GM19240 (cell line): ENCODE measurements around the gene PRSS1.
"Not testable (repeated sequence)": the region's sequence is repeated elsewhere in the genome, so short reads cannot be mapped to it uniquely, and the experiment has no call there.

Experiments used
- DNase-seq: peaks from one replicate; pipeline ENCODE4 v3.0.0; 2011; ENCODE audit warnings: low spot score; ENCODE audit not compliant: insufficient read length

PRSS1 gene

DNA sequence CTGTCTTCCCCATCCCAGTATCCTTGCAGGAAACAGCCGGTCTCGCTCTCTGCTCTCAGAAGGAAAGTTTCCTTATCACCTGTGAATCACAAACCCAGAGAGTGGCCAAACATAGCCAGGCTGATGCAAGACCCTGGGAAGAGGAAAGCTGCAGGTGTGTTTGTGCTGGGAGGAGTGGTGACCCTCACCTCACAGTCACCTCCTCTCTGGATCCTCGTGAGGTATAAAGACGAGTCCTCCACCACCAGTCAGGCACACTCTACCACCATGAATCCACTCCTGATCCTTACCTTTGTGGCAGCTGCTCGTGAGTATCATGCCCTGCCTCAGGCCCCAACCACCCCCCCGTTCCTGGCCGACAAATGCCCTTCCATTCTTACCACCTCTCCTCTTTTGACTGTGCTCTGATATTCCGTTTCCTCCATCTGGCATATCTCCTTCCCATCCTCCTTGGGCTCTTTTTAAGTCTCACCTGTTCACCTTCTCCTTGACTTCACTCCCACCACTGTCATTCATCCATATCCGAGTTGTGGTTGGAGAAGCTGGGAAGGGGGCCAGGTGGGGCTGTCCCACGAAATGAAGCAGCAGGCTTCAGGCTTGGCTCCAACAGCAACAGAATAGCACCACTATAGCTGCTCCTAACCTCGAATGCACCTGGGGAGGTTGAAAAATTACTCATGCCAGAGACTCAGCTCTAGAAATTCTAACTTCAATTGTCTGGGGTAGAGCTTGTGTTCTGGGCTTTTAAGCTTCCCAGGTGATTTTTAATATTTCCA is at the start of gene PRSS1:
TSS of gene PRSS1 (plus strand) at position 255 of the 776 bp plus-strand sequence. CDS start at position 268, 13 bp downstream.
- DNase-seq: no peak

- DNase-seq: not testable (repeated sequence)
Observed at GRCh38 chr7:142700935-142701334, 48.3 kb upstream of the PRSS1 start.

GRCh38 chr7:142703655-142704305 is 45.5 kb upstream of the PRSS1 start:
- DNase-seq: no peak

DNA sequence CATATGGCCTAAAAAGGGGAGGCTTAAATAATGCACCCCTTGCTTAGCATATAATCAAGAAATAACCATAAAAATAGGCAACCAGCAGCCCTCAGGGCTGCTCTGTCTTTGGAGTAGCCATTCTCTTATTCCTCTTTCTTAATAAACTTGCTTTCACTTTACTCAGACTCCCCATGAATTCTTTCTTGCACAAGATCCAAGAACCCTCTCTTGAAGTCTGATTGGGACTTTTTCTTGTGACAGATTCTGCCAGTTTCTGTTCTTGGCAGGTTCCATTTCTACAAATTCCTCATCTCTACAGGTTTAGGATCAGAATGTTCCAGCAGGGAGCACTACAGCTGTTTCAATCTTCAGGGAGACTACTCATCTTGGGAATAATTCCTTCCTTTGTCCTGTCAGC is 40.5 kb upstream of the PRSS1 start:
- DNase-seq: not testable (repeated sequence)

GRCh38 chr7:142709921-142710320 is 39.4 kb upstream of the PRSS1 start:
- DNase-seq: no peak

GRCh38 chr7:142711196-142711595 is 38.1 kb upstream of the PRSS1 start:
- DNase-seq: no peak

DNA sequence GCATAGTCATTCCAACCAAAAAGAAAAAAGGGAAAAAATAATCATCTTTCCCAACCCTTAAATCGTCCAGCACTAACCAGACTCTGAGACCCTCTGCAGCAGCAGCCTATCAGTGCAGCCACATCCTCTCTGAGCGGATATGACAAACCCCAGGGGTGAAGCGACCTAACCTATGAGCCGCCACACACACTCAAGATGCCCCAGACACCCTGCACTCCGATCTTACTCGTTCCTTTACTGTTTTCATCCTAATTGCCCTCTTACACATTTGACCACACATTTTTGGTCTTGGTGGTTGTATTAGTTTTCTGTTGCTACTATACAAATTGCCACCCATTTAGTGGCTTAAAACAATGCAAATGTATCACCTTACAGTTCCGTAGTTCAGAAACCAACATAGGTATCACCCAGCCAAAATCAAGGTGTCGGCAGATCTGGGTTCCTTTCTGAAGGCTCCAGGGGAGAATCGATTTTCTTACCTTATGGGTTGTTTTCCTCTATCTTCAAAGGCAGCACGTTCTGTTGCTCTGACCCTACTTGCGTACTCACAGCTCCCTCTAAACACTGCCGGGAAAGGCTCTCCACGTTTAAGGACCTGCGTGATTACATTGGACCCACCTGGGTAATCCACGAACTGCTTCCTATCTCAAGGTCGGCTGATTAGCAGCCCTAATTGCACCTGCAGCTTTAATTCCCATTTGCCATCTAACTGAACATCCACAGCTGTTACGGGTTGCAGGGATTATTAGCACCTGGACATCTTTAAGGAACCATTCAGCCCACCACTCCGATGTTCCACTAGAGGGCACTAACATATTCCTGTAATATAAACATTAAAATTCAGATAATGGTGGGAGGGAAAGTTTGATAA is 37.3 kb upstream of the PRSS1 start:
- DNase-seq: no peak

- no peak for DNase-seq
Observed at GRCh38 chr7:142712617-142712957, 36.7 kb upstream of the PRSS1 start.

GRCh38 chr7:142714375-142714774 is 34.9 kb upstream of the PRSS1 start:
- no peak for DNase-seq

DNA sequence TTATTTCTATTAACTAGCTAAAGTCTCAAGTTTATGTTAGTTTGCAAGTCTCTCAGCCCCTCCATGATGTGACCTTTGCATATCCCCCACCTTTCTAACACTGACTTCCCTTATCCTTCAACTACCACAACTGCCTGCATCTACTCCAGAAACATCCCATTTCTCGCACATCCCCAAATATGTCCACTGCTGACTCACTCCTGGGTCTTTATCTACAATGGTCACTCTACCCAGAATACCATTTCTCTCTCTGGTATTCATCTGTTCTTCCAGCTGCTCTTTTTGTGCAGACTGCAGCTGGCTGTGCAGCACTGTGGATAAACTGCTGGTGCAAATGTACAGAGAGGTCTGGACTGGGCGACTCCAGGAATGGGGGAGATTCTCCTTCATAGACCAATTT is 32.7 kb upstream of the PRSS1 start:
- no peak for DNase-seq

GRCh38 chr7:142717453-142717852 is 31.8 kb upstream of the PRSS1 start:
- DNase-seq: no peak

DNA sequence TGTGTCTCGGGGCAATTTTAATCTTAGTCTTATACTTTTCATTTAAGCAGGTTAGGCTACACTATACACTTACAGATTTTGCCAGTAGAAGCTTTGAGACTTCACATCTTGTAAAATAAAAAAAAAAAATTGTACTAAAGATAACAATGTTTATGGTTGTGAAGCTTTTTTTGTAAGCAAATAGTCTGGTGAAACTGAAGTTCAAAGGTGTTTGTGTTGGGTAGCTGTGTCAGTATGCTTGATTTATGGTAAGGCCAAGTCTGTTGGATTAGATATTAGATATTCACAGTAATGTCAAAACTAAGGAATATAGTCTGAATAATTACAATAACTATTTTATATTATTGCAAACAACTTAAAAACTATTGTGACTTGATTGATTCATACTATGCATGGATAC is 31.0 kb upstream of the PRSS1 start:
- no peak for DNase-seq

- no peak for DNase-seq
Observed at GRCh38 chr7:142720172-142720773, 29.0 kb upstream of the PRSS1 start.

- DNase-seq: no peak
Observed at GRCh38 chr7:142720986-142721385, 28.3 kb upstream of the PRSS1 start.

- no peak for DNase-seq
Observed at GRCh38 chr7:142722248-142722794, 27.0 kb upstream of the PRSS1 start.

DNA sequence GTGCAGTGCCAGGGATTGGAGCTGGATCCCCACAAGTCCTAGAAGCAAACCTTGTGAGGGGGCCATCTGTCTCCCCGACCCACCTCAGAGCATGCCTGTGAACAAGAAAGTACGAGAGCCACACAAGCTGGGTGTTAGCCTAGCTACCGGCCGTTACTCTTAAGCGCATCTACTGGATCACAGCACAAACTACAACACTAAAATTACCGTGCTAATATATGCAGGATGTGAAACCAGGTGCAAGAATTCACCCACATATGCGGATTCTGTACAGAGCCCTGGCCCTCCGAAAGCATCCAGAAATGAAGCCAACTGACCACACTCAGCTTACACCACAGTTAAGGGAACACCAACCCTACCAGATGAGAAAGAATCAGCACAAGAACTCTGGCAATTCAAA is 16.0 kb upstream of the PRSS1 start:
- DNase-seq: no peak

- no peak for DNase-seq
Observed at GRCh38 chr7:142739923-142740492, 9.3 kb upstream of the PRSS1 start.

DNA sequence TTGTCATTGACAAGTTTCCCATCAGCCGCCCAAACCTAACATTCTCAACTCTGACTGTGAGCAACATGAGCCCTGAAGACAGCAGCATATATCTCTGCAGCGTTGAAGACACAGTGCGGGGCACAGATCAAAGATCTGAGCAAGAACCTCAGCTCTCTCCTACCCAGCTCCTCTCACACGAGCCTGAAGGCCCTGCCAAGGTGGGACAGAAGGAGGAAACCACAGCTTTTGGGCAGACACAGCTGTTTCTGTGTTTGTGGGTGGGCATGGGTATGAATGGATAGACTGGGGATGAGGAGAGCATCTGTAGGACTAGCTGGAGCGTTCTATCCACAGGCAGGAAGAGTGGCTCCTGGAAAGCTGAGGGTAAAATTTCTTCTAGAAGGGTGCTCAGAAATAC is 8.5 kb upstream of the PRSS1 start:
- no peak for DNase-seq

- DNase-seq: not testable (repeated sequence)
Observed at GRCh38 chr7:142741932-142742331, 7.3 kb upstream of the PRSS1 start.

GRCh38 chr7:142745091-142745635 is 4.1 kb upstream of the PRSS1 start:
- no peak for DNase-seq

DNA sequence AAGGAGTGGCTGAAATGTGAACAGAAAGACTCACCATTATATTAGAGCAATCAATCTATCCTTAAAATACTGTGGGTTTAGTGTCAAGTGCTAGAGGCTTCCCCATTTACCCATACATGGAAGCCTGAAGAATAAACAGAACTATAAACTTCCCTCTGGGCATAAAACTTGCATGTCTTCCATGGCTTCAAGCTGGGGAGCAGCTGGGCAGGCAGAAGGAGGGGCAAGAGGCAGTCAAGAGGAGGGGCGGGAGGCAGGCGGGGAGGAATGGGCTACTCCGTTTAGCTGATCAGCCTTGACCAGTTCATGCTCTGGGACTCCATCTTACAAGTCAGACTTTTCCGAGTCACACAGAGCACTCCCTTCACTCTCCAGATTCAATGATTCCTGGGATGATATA is 3.5 kb upstream of the PRSS1 start:
- no peak for DNase-seq
